HepG2 (cell line): ENCODE data around the gene SMAD1. TPM values are rescaled to one million over a fixed set of nuclear protein-coding genes. Genes with fewer than 3 reads are reported as not detected.

Source experiments
- ASH2L ChIP-seq: fragments of 300-600, 200-600 bp; sonication (generic); IDR thresholded peaks from 2 replicates; pipeline ENCODE4 v1.7.0; 2017; ENCODE audit warnings: low read depth, mild to moderate bottlenecking, moderate library complexity, mixed read lengths, low read length; ENCODE audit not compliant: insufficient read length
- CEBPB ChIP-seq: IDR thresholded peaks from 2 replicates; pipeline ENCODE4 v1.6.1; 2011; ENCODE audit warnings: low read depth, low read length, improper control_type of control experiment, borderline replicate concordance
- ELF3 ChIP-seq: IDR thresholded peaks from 2 replicates; pipeline ENCODE4 v1.6.1; 2016; ENCODE audit warnings: missing genetic modification reagents, missing compliant biosample characterization
- HDAC1 ChIP-seq: sonication (generic); formaldehyde crosslinking; IDR thresholded peaks from 2 replicates; pipeline ENCODE4 v1.5.1; 2020; ENCODE audit warnings: mild to moderate bottlenecking, missing genetic modification reagents
- HNRNPLL ChIP-seq: fragments of 200-400 bp; formaldehyde crosslinking; IDR thresholded peaks from 2 replicates; pipeline ENCODE4 v1.6.1; 2017; ENCODE audit warnings: mild to moderate bottlenecking, low read depth, low read length; ENCODE audit not compliant: poor library complexity, severe bottlenecking
- KLF16 ChIP-seq, 2 experiments: sonication (generic) in 1 of 2; formaldehyde crosslinking in 1 of 2; IDR thresholded peaks; 2 replicates each; pipeline versions ENCODE4 v1.6.1 to v1.8.0; 2016 to 2023; ENCODE audit warnings: missing genetic modification reagents in 2 of 2, missing compliant biosample characterization in 1 of 2
- REL ChIP-seq: sonication (generic); formaldehyde crosslinking; conservative IDR thresholded peaks from 2 replicates; pipeline ENCODE4 v1.8.0; 2022; ENCODE audit warnings: mild to moderate bottlenecking, missing genetic modification reagents, moderate library complexity
- SAP130 ChIP-seq: IDR thresholded peaks from 2 replicates; pipeline ENCODE4 v1.6.1; 2016; ENCODE audit warnings: low read depth
- SOX6 ChIP-seq, 2 experiments: fragments of 450-650 bp in 1 of 2; sonication (generic) in 1 of 2; formaldehyde crosslinking in 1 of 2; IDR thresholded peaks; 2 replicates each; pipeline versions ENCODE4 v1.4.0 to v1.6.1; 2017 to 2020; ENCODE audit warnings: antibody characterized with exemption in 1 of 2, mild to moderate bottlenecking in 1 of 2, missing genetic modification reagents in 1 of 2
- TAF1 ChIP-seq: sonication (generic); formaldehyde crosslinking; IDR thresholded peaks from 2 replicates; pipeline ENCODE4 v1.4.0; 2020; ENCODE audit warnings: missing genetic modification reagents
- YY1 ChIP-seq: IDR thresholded peaks from 2 replicates; pipeline ENCODE4 v1.6.1; 2011; ENCODE audit warnings: low read length, low read depth, moderate library complexity, mild to moderate bottlenecking; ENCODE audit not compliant: insufficient read depth, insufficient replicate concordance
- ZMYM4 ChIP-seq: sonication (generic); formaldehyde crosslinking; IDR thresholded peaks from 2 replicates; pipeline ENCODE4 v1.8.1; 2023; ENCODE audit warnings: mild to moderate bottlenecking, missing genetic modification reagents
- ZNF224 ChIP-seq: sonication (generic); formaldehyde crosslinking; IDR thresholded peaks from 2 replicates; pipeline ENCODE4 v1.5.0; 2020; ENCODE audit warnings: mild to moderate bottlenecking, missing genetic modification reagents
- ZNF749 ChIP-seq: sonication (generic); formaldehyde crosslinking; IDR thresholded peaks from 2 replicates; pipeline ENCODE4 v1.8.0; 2022; ENCODE audit warnings: mild to moderate bottlenecking, missing genetic modification reagents, moderate library complexity, borderline replicate concordance
- ZNF777 ChIP-seq: sonication (generic); formaldehyde crosslinking; IDR thresholded peaks from 2 replicates; pipeline ENCODE4 v1.4.0; 2020; ENCODE audit warnings: missing genetic modification reagents
- polyA plus RNA-seq, 8 experiments: library from polyadenylated mRNA; depleted of rRNA in 3 of 8; stranded (reverse) in 7 of 8; unstranded in 1 of 8; fragments of >200 nt; fragmentation: Illumina TruSeq in 4 of 8; extraction: Trizol in 4 of 8; gene quantifications; 2 replicates each; pipeline versions ENCODE4 v1.2.1 to v1.2.3, GENCODE V29; 2011 to 2016; ENCODE audit warnings: low read depth in 4 of 8, missing spikeins in 1 of 8, mixed read lengths in 1 of 8; ENCODE audit not compliant: insufficient read depth in 1 of 8
- total RNA-seq, 5 experiments: library from RNA; depleted of rRNA; stranded (reverse); fragments of >200 nt; fragmentation: Illumina TruSeq; extraction: Trizol; gene quantifications; 2 replicates each; pipeline ENCODE4 v1.2.3, GENCODE V29; 2016; ENCODE audit warnings: low read depth in 1 of 5
- TF ChIP-seq, protein P1 (sequence below): sonication (generic); formaldehyde crosslinking; IDR thresholded peaks from 2 replicates; pipeline ENCODE4 v1.4.0; 2020; ENCODE audit warnings: missing genetic modification reagents, borderline replicate concordance
- TF ChIP-seq, protein P2 (sequence below): IDR thresholded peaks from 2 replicates; pipeline ENCODE4 v1.6.1; 2016; ENCODE audit warnings: missing compliant biosample characterization, missing genetic modification reagents, borderline replicate concordance
- TF ChIP-seq, protein P3 (sequence below): sonication (generic); formaldehyde crosslinking; IDR thresholded peaks from 2 replicates; pipeline ENCODE4 v1.4.0; 2020; ENCODE audit warnings: missing genetic modification reagents
- TF ChIP-seq, protein P4 (sequence below): sonication (generic); formaldehyde crosslinking; IDR thresholded peaks from 2 replicates; pipeline ENCODE4 v1.4.0; 2020; ENCODE audit warnings: missing genetic modification reagents

The SMAD1 gene
- total and polyA plus RNA-seq, 2 of the 13 experiments (the other 11 are each of a cell fraction or from before 2014, with no cell fraction given): 12.7 to 16.6 TPM

DNA sequence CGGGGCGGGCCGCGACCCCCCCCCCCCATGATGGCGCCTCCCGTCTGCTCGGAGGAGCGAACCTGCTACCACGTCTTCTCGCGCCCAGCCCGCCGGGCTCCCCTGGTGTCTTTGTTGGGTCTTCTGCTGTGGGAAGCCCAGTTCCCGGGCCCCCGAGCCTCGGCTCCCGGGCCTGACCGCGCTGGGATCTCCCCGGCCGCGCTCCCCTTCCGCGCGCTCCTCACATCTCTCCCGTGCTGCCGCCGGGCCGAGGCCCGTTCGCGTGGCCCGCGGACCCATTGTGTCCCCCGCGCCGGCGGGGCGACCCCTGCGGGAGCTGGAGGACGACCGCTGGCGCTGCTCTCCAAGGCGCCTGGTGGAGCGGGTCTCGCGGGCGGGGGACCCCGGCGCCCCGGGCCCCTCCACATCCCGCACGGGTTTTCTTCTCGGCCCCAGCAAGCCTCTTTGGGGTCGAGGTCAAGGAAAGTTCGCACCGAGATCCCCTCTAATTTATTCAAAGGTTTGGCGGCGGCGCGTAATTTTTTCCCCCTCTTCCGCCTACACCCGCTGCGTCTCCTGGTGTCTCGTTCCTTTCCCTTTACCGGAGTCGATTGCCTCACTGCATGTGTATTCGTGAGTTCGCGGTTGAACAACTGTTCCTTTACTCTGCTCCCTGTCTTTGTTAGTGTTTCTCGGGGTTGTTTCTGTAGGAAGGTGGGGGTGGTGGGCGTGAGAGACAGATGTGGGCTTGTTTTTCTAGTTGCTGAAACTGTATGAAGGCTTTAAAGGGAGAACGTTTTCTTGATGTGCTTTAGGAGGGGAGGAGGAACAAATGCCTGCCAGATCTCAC lies 770 bp downstream of the SMAD1 start (continued):
- TF ChIP-seq, protein P1, sequence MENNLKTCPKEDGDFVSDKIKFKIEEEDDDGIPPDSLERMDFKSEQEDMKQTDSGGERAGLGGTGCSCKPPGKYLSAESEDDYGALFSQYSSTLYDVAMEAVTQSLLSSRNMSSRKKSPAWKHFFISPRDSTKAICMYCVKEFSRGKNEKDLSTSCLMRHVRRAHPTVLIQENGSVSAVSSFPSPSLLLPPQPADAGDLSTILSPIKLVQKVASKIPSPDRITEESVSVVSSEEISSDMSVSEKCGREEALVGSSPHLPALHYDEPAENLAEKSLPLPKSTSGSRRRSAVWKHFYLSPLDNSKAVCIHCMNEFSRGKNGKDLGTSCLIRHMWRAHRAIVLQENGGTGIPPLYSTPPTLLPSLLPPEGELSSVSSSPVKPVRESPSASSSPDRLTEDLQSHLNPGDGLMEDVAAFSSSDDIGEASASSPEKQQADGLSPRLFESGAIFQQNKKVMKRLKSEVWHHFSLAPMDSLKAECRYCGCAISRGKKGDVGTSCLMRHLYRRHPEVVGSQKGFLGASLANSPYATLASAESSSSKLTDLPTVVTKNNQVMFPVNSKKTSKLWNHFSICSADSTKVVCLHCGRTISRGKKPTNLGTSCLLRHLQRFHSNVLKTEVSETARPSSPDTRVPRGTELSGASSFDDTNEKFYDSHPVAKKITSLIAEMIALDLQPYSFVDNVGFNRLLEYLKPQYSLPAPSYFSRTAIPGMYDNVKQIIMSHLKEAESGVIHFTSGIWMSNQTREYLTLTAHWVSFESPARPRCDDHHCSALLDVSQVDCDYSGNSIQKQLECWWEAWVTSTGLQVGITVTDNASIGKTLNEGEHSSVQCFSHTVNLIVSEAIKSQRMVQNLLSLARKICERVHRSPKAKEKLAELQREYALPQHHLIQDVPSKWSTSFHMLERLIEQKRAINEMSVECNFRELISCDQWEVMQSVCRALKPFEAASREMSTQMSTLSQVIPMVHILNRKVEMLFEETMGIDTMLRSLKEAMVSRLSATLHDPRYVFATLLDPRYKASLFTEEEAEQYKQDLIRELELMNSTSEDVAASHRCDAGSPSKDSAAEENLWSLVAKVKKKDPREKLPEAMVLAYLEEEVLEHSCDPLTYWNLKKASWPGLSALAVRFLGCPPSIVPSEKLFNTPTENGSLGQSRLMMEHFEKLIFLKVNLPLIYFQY: peak; percentile 73; the same call in 1 of the 2 replicates
- TF ChIP-seq HDAC1 (CRISPR knock-in tag) (0 out of 2 replicates have a peak, but pooled peaks have one; percentile 4), SOX6 (IDR thresholded peaks at IDR 0.05) (no peak), SOX6 (CRISPR knock-in tag; IDR thresholded peaks at IDR 0.05) (0 out of 2 replicates have a peak, but pooled peaks have one; percentile 7), SAP130 (CRISPR knock-in tag) (peak; percentile 61), KLF16 (CRISPR knock-in tag; IDR thresholded peaks at IDR 0.05) (peak in 1 of 2 experiments; percentile 48; a peak in 2 of 4 replicates), ASH2L (peak; percentile 33), REL (CRISPR knock-in tag) (0 out of 2 replicates have a peak, but pooled peaks have one; percentile 54), ZMYM4 (CRISPR knock-in tag) (no peak), ELF3 (CRISPR knock-in tag) (peak; percentile 26; the same call in 1 of the 2 replicates), CEBPB (peak; percentile 69; the same call in 1 of the 2 replicates), ZNF749 (CRISPR knock-in tag) (0 out of 2 replicates have a peak, but pooled peaks have one; percentile 21), ZNF777 (CRISPR knock-in tag) (peak; percentile 9; the same call in 1 of the 2 replicates), TAF1 (CRISPR knock-in tag) (peak; percentile 42; the same call in 1 of the 2 replicates), ZNF224 (0 out of 2 replicates have a peak, but pooled peaks have one; percentile 29), HNRNPLL (peak; percentile 51), YY1 (peak; percentile 60)
- TF ChIP-seq, protein P2, sequence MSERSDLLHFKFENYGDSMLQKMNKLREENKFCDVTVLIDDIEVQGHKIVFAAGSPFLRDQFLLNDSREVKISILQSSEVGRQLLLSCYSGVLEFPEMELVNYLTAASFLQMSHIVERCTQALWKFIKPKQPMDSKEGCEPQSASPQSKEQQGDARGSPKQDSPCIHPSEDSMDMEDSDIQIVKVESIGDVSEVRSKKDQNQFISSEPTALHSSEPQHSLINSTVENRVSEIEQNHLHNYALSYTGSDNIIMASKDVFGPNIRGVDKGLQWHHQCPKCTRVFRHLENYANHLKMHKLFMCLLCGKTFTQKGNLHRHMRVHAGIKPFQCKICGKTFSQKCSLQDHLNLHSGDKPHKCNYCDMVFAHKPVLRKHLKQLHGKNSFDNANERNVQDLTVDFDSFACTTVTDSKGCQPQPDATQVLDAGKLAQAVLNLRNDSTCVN (CRISPR knock-in tag): 0 out of 2 replicates have a peak, but pooled peaks have one; percentile 19
- TF ChIP-seq, protein P3, sequence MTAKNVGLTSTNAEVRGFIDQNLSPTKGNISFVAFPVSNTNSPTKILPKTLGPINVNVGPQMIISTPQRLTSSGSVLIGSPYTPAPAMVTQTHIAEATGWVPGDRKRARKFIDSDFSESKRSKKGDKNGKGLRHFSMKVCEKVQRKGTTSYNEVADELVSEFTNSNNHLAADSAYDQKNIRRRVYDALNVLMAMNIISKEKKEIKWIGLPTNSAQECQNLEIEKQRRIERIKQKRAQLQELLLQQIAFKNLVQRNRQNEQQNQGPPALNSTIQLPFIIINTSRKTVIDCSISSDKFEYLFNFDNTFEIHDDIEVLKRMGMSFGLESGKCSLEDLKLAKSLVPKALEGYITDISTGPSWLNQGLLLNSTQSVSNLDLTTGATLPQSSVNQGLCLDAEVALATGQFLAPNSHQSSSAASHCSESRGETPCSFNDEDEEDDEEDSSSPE (CRISPR knock-in tag): peak; percentile 32; the same call in 1 of the 2 replicates
- TF ChIP-seq, protein P4, sequence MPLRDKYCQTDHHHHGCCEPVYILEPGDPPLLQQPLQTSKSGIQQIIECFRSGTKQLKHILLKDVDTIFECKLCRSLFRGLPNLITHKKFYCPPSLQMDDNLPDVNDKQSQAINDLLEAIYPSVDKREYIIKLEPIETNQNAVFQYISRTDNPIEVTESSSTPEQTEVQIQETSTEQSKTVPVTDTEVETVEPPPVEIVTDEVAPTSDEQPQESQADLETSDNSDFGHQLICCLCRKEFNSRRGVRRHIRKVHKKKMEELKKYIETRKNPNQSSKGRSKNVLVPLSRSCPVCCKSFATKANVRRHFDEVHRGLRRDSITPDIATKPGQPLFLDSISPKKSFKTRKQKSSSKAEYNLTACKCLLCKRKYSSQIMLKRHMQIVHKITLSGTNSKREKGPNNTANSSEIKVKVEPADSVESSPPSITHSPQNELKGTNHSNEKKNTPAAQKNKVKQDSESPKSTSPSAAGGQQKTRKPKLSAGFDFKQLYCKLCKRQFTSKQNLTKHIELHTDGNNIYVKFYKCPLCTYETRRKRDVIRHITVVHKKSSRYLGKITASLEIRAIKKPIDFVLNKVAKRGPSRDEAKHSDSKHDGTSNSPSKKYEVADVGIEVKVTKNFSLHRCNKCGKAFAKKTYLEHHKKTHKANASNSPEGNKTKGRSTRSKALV: peak; percentile 20; the same call in 1 of the 2 replicates
